ENCODE data around the gene CCRL2. TPM values are rescaled to one million over a fixed set of nuclear protein-coding genes. Genes with fewer than 3 reads are reported as not detected.

The CCRL2 gene
- total and polyA plus RNA-seq, 2 of the 8 experiments (the other 6 are each of a cell fraction or from before 2014, with no cell fraction given) = not detected

DNA sequence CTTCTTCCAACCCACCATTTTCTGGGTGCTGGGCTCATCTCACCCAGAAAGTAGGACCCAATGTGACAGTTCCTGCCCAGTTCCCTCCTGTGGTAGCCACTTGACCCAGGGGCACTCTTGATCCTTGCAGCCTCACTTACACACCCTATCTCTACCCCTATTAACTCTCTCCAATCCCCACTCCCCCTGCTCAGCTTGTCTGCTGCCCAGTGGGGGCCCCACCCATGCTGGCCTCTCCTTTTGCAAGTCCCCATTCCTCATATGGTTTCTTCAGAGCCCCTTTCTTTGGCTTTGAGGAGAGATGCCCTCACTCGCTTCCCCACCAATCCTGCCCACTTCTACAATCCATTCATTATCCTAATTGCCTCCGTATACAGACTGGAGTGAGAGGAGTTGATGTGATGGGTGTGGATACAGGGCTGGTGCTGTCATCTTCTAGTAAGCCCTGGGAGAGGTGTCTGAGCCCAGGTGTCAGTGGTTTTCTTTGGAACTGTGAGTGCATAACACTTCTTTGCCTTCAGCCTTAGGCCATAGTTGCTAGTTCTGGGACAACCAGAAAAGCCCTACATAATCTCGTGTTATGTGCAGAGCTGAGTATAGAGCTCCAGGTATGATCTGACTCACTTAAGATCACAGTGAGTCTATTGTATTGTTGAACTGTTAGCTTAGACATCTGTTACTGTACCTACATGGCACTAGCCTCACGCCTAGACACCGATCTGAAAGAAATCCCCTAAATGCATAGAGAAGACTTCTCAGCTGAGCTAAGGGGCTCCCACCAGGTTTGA is 41.1 kb upstream of the CCRL2 start (continued):
- TF ChIP-seq JUND (IDR thresholded peaks at IDR 0.05; ENCODE audit: low read length) = no peak
- no peak for TF ChIP-seq EZH2 (IDR thresholded peaks at IDR 0.05; ENCODE audit: low read depth, low read length, severe bottlenecking)
- TF ChIP-seq, protein P1, sequence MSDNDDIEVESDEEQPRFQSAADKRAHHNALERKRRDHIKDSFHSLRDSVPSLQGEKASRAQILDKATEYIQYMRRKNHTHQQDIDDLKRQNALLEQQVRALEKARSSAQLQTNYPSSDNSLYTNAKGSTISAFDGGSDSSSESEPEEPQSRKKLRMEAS (IDR thresholded peaks at IDR 0.05) = no peak

All from H1 (cell line).